GM23338 (cell line): ENCODE results near the gene FAM221A.

Experiments
- CREB1 ChIP-seq: fragments of 250-450 bp; sonication (Bioruptor Pico); IDR thresholded peaks from 2 replicates; pipeline ENCODE4 v1.5.0; 2020; ENCODE audit warnings: low read depth, mild to moderate bottlenecking, moderate library complexity
- CTCF ChIP-seq, 2 experiments: fragments of 200-600 bp in 1 of 2; sonication (generic) in 1 of 2; conservative IDR thresholded peaks; 2 replicates each; pipeline versions ENCODE4 v1.5.1 to v1.6.1; 2016 to 2017; ENCODE audit warnings: antibody characterized with exemption in 2 of 2, low read depth in 2 of 2, mild to moderate bottlenecking in 2 of 2, moderate library complexity in 1 of 2
- ETS1 ChIP-seq: IDR thresholded peaks from 2 replicates; pipeline ENCODE4 v1.6.1; 2016; ENCODE audit warnings: antibody characterized with exemption
- EZH2 ChIP-seq: fragments of 200-600 bp; sonication (generic); IDR thresholded peaks from one replicate; pipeline ENCODE4 v1.8.0; 2017; ENCODE audit warnings: antibody characterized with exemption, mild to moderate bottlenecking, low read depth; ENCODE audit not compliant: unreplicated experiment
- EZH2phosphoT487 ChIP-seq: fragments of 200-600 bp; sonication (generic); IDR thresholded peaks from one replicate; pipeline ENCODE4 v1.8.1; 2018; ENCODE audit warnings: antibody characterized with exemption; ENCODE audit not compliant: unreplicated experiment
- JUNB ChIP-seq: IDR thresholded peaks from one replicate; pipeline ENCODE4 v1.6.1; 2016; ENCODE audit warnings: antibody characterized with exemption; ENCODE audit not compliant: unreplicated experiment
- NANOG ChIP-seq: IDR thresholded peaks from 2 replicates; pipeline ENCODE4 v1.6.1; 2016; ENCODE audit warnings: antibody characterized with exemption, borderline replicate concordance
- POLR2AphosphoS5 ChIP-seq: IDR thresholded peaks from 2 replicates; pipeline ENCODE4 v1.6.1; 2016; ENCODE audit warnings: antibody characterized with exemption, low read depth
- STAT1 ChIP-seq: IDR thresholded peaks from one replicate; pipeline ENCODE4 v1.6.1; 2016; ENCODE audit warnings: antibody characterized with exemption; ENCODE audit not compliant: unreplicated experiment
- TF ChIP-seq, protein P1 (sequence below): IDR thresholded peaks from one replicate; pipeline ENCODE4 v1.6.1; 2018; ENCODE audit warnings: antibody characterized with exemption; ENCODE audit not compliant: unreplicated experiment

DNA sequence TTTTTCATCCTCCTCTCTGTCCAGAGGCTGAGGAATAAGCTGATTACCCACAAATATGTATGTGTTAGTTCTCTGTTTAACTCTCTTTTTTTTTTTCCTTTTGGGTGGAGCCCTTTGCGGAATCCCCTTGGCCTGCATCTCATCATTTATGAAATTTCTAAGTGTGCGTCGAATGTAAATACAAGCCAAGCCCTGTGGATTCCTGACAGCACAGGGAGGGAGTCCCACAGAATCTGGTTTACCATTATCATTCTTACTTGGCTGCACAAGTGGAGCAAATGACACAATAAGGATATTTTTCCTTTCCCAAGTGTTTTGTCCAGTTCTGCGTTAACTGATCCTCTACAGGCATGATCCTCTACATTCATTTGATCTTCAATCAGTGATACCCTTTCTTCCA, 41.5 kb downstream of the FAM221A start:
- TF ChIP-seq, protein P1, sequence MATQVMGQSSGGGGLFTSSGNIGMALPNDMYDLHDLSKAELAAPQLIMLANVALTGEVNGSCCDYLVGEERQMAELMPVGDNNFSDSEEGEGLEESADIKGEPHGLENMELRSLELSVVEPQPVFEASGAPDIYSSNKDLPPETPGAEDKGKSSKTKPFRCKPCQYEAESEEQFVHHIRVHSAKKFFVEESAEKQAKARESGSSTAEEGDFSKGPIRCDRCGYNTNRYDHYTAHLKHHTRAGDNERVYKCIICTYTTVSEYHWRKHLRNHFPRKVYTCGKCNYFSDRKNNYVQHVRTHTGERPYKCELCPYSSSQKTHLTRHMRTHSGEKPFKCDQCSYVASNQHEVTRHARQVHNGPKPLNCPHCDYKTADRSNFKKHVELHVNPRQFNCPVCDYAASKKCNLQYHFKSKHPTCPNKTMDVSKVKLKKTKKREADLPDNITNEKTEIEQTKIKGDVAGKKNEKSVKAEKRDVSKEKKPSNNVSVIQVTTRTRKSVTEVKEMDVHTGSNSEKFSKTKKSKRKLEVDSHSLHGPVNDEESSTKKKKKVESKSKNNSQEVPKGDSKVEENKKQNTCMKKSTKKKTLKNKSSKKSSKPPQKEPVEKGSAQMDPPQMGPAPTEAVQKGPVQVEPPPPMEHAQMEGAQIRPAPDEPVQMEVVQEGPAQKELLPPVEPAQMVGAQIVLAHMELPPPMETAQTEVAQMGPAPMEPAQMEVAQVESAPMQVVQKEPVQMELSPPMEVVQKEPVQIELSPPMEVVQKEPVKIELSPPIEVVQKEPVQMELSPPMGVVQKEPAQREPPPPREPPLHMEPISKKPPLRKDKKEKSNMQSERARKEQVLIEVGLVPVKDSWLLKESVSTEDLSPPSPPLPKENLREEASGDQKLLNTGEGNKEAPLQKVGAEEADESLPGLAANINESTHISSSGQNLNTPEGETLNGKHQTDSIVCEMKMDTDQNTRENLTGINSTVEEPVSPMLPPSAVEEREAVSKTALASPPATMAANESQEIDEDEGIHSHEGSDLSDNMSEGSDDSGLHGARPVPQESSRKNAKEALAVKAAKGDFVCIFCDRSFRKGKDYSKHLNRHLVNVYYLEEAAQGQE, result no peak
- TF ChIP-seq STAT1, result no peak
- no peak for TF ChIP-seq POLR2AphosphoS5
- no peak for TF ChIP-seq CTCF (conservative IDR thresholded peaks at IDR 0.05; ENCODE audit: low read depth in 2 of 2)
- no peak for TF ChIP-seq EZH2
- no peak for TF ChIP-seq EZH2phosphoT487
- TF ChIP-seq JUNB, result no peak
- no peak for TF ChIP-seq NANOG
- no peak for TF ChIP-seq ETS1
- TF ChIP-seq CREB1 (CRISPR knock-in tag), result no peak
